CD14-positive monocyte (primary cell): Measurements from ENCODE around the gene TMEM255A. TPM values are rescaled to one million over a fixed set of nuclear protein-coding genes. Genes with fewer than 3 reads are reported as not detected.

Experiments
- DNase-seq, 3 donors: peaks; one replicate each; pipeline ENCODE4 v3.0.0-alpha.2; 2011 to 2022
- H2AFZ ChIP-seq: 2 replicates; pipeline ENCODE4 v1.6.0; 2012; ENCODE audit warnings: mild to moderate bottlenecking, low read depth, low read length, inconsistent platforms; ENCODE audit not compliant: insufficient read depth, poor library complexity, severe bottlenecking
- H3K27ac ChIP-seq, 2 donors: 1 replicate in 1 of 2; 2 replicates in 1 of 2; pipeline ENCODE4 v1.5.1; 2012 to 2013; ENCODE audit warnings: low read length in 2 of 2, control low read depth in 1 of 2, inconsistent platforms in 1 of 2, low read depth in 1 of 2, mild to moderate bottlenecking in 1 of 2
- H3K27me3 ChIP-seq, 2 donors: one replicate each; pipeline versions ENCODE4 v1.6.0 to v1.6.1; 2011 to 2013; ENCODE audit warnings: low read length in 2 of 2; ENCODE audit not compliant: control insufficient read depth in 2 of 2, insufficient read depth in 2 of 2
- H3K36me3 ChIP-seq, 2 donors: replicated peaks in 1 of 2; 1 replicate in 1 of 2; 2 replicates in 1 of 2; pipeline versions ENCODE4 v1.5.1 to v1.6.1; 2012 to 2013; ENCODE audit warnings: low read length in 2 of 2, control low read depth in 1 of 2, inconsistent platforms in 1 of 2, mild to moderate bottlenecking in 1 of 2; ENCODE audit not compliant: insufficient read depth in 2 of 2, control insufficient read depth in 1 of 2
- H3K4me1 ChIP-seq, 2 donors: 1 replicate in 1 of 2; 2 replicates in 1 of 2; pipeline versions ENCODE4 v1.5.1 to v1.6.1; 2012 to 2013; ENCODE audit warnings: low read length in 2 of 2, control low read depth in 1 of 2, inconsistent platforms in 1 of 2, mild to moderate bottlenecking in 1 of 2, moderate library complexity in 1 of 2; ENCODE audit not compliant: insufficient read depth in 2 of 2, control insufficient read depth in 1 of 2
- H3K4me2 ChIP-seq: replicated peaks from 2 replicates; pipeline ENCODE3; 2012; ENCODE audit warnings: low read length, moderate library complexity, mild to moderate bottlenecking; ENCODE audit not compliant: poor library complexity, severe bottlenecking; ENCODE audit errors: extremely low read depth
- H3K4me3 ChIP-seq, 3 experiments: fragments of 200-600 bp in 1 of 3; sonication (generic) in 1 of 3; replicated peaks in 1 of 3; 1 replicate in 2 of 3; 2 replicates in 1 of 3; pipeline ENCODE4 v1.5.1; 2011 to 2013; ENCODE audit warnings: low read length in 3 of 3, mild to moderate bottlenecking in 3 of 3, control low read depth in 2 of 3, low read depth in 2 of 3, inconsistent platforms in 1 of 3, moderate library complexity in 1 of 3
- H3K79me2 ChIP-seq: 2 replicates; pipeline ENCODE4 v1.6.0; 2012; ENCODE audit warnings: mild to moderate bottlenecking, control low read depth, inconsistent platforms, low read length, moderate library complexity; ENCODE audit not compliant: insufficient read depth
- H3K9ac ChIP-seq: 2 replicates; pipeline ENCODE4 v1.6.0; 2017; ENCODE audit warnings: low read length, mild to moderate bottlenecking; ENCODE audit not compliant: insufficient read depth, poor library complexity, severe bottlenecking
- H3K9me3 ChIP-seq, 2 donors: replicated peaks in 1 of 2; 1 replicate in 1 of 2; 2 replicates in 1 of 2; pipeline versions ENCODE4 v1.5.1 to v1.6.1; 2012 to 2013; ENCODE audit warnings: low read length in 2 of 2, control low read depth in 1 of 2; ENCODE audit not compliant: control insufficient read depth in 1 of 2, insufficient read depth in 1 of 2
- H4K20me1 ChIP-seq: 2 replicates; pipeline ENCODE4 v1.6.0; 2012; ENCODE audit warnings: mild to moderate bottlenecking, low read length, control low read depth, moderate library complexity; ENCODE audit not compliant: insufficient read depth
- H3K27ac Mint-ChIP-seq, 7 donors: one replicate each; pipeline ENCODE4 v1.8.0; 2020; ENCODE audit warnings: mild to moderate bottlenecking in 7 of 7, mixed read lengths in 7 of 7, moderate library complexity in 6 of 7, inconsistent platforms in 2 of 7
- H3K27me3 Mint-ChIP-seq, 3 donors: one replicate each; pipeline ENCODE4 v1.8.0; 2021 to 2022; ENCODE audit warnings: low read depth in 3 of 3, mild to moderate bottlenecking in 3 of 3, mixed read lengths in 3 of 3, moderate library complexity in 3 of 3, inconsistent platforms in 1 of 3
- H3K36me3 Mint-ChIP-seq, 2 donors: one replicate each; pipeline ENCODE4 v1.8.0; 2020; ENCODE audit warnings: mixed read lengths in 2 of 2, inconsistent platforms in 1 of 2, mild to moderate bottlenecking in 1 of 2
- H3K4me1 Mint-ChIP-seq: one replicate; pipeline ENCODE4 v1.8.0; 2020; ENCODE audit warnings: mild to moderate bottlenecking, mixed read lengths
- H3K4me3 Mint-ChIP-seq, 2 donors: one replicate each; pipeline ENCODE4 v1.8.0; 2020; ENCODE audit warnings: mild to moderate bottlenecking in 2 of 2, mixed read lengths in 2 of 2, moderate library complexity in 1 of 2
- H3K9me3 Mint-ChIP-seq, 7 donors: one replicate each; pipeline ENCODE4 v1.8.0; 2020 to 2022; ENCODE audit warnings: mixed read lengths in 7 of 7, mild to moderate bottlenecking in 6 of 7, moderate library complexity in 6 of 7, inconsistent platforms in 2 of 7
- CTCF ChIP-seq: fragments of 200-600 bp; IDR thresholded peaks from one replicate; pipeline ENCODE4 v1.8.0; 2022; ENCODE audit warnings: antibody characterized with exemption, mild to moderate bottlenecking
- WGBS: methylation state at CpG from one replicate; pipeline ENCODE4 v1.1.5; 2013; ENCODE audit warnings: missing lambda C conversion rate; ENCODE audit not compliant: insufficient coverage; 5-methylcytosine and 5-hydroxymethylcytosine counted together
- intact Hi-C, 2 donors: fragments of 100-400 bp; cut with micrococcal nuclease; formaldehyde crosslinking; loops; one replicate each; pipeline versions ENCODE4 v1.15.0 to v1.15.1; 2023
- polyA plus RNA-seq, 3 donors: library from polyadenylated mRNA; depleted of rRNA in 1 of 3; unstranded in 2 of 3; stranded (reverse) in 1 of 3; fragments of 300-500 nt in 2 of 3; fragments of >200 nt in 1 of 3; fragmentation: Illumina TruSeq in 2 of 3; gene quantifications; 1 replicate in 2 of 3; 2 replicates in 1 of 3; pipeline ENCODE4 v1.2.3, GENCODE V29; 2012 to 2021

The TMEM255A gene
- polyA plus RNA-seq, 3 donors = 0.10 to 1.2 (median 0.51) TPM

- Histone ChIP-seq H3K27me3 (peaks cover 28 to 53% of the 10 kb centered on the region in 2 donors), H4K20me1 (no peaks in the 10 kb centered on the region), H2AFZ (no peak overlapping the region), H3K79me2 (no peaks in the 10 kb centered on the region), H3K36me3 (no peaks in the 10 kb centered on the region), H3K4me3 (no peak overlapping the region), H3K27ac (no peak overlapping the region), H3K4me1 (peaks cover 27 to 35% of the 10 kb centered on the region in 2 donors), H3K9ac (no peak overlapping the region), H3K9me3 (no peaks in the 10 kb centered on the region), H3K4me2 (peak overlapping the region; percentile 76)
- Mint-ChIP-seq H3K36me3 (peaks cover 0 to 6% of the 10 kb centered on the region in 2 donors), H3K27ac (no peak overlapping the region), H3K9me3 (peaks cover 0 to 26% (median 11%) of the 10 kb centered on the region in 7 donors), H3K27me3 (peaks cover 38 to 61% (median 58%) of the 10 kb centered on the region in 3 donors), H3K4me1 (peaks cover 30% of the 10 kb centered on the region), H3K4me3 (peak overlapping the region in 1 of 2 donors; percentile 100)
- intact Hi-C loops = loop anchor here in 1 of 2 donors (5.0 kb wide), 1 partner anchor 59 kb away; the partner anchor contains the start of gene ZBTB33
- no CpG with 5 or more reads among the region's 4 CpGs for WGBS
- no peak for TF ChIP-seq CTCF
- no peak for DNase-seq
Observed at GRCh38 chrX:120311727-120312063, 434 bp upstream of the TMEM255A start.

DNA sequence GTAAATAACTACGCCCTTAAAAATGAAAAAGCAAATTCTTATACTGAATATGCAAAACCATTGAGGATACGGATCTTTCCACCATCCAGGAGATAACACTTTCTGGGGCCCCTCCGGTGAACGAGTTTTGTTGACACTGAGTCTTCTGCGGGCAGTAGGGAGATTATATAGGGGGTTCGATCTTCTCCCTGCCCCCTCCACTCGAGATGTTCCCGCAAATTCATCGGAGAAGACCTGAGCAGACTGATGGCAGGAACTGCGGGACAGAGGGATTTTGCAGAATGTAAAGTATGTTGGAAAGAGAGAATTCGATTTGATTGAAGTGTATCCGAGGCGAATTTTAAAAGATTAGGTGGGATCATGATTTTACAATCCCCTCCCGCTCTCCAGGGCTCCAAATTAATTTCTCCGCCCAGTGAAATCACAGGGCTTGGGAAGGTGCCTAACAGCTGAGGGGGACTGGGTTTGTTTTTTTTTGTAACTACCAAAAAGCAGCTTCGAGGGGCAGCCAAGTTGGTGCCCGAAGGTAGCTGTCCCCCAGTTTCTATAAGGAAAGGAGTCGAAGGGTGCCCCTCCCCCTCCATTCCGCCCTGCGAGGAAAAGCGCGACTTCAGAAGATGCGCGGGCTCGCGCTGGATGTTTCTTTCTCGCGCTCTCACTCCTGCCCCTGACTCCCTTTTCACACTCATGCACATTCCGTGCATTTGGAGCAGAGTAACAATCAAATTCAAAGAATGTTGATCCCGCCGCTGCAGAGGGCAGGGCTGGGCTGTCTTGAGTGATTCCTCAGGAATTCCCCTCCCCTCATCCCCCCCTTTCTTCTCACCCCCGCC, 1.2 kb downstream of the TMEM255A start:
- Histone ChIP-seq H2AFZ (peak overlapping the region; percentile 76), H3K4me2 (peak overlapping the region; percentile 75)
- no CpG with 5 or more reads among the region's 32 CpGs for WGBS

More for the DNA sequence above, 1.2 kb downstream of the TMEM255A start:
- H3K4me1 Mint-ChIP-seq = peaks cover 46% of the 10 kb centered on the region
- no peak for DNase-seq
- peaks cover 43 to 51% of the 10 kb centered on the region in 2 donors for H3K4me1 ChIP-seq
- no peak for TF ChIP-seq CTCF
- no peaks in the 10 kb centered on the region for H3K79me2 ChIP-seq
- intact Hi-C loops = loop anchor here (5.0 to 10.0 kb wide), 2 partner anchors 58 to 155 kb away; partner anchors contain the start of genes ZBTB33 (in 2 of the 2) and LAMP2 (in 1 of the 2)
- H3K4me3 ChIP-seq = peak overlapping the region; percentile 33 to 71 (median 49)
- peak overlapping the region; percentile 88 to 100 for H3K4me3 Mint-ChIP-seq
- H3K36me3 ChIP-seq = no peaks in the 10 kb centered on the region
- H3K27ac ChIP-seq = no peak overlapping the region
- peaks cover 0 to 6% of the 10 kb centered on the region in 2 donors for H3K36me3 Mint-ChIP-seq
- peak overlapping the region in 3 of 7 donors; percentile 11 to 68 (median 30) for H3K27ac Mint-ChIP-seq
- H3K9ac ChIP-seq = no peak overlapping the region
- no peaks in the 10 kb centered on the region for H3K9me3 ChIP-seq
- H3K9me3 Mint-ChIP-seq = peaks cover 0 to 26% (median 11%) of the 10 kb centered on the region in 7 donors
- H4K20me1 ChIP-seq = no peaks in the 10 kb centered on the region
- peaks cover 40 to 56% (median 55%) of the 10 kb centered on the region in 3 donors for H3K27me3 Mint-ChIP-seq
- H3K27me3 ChIP-seq = peaks cover 23 to 53% of the 10 kb centered on the region in 2 donors
